ENCODE results near the gene POMT2.

POMT2 gene

DNA sequence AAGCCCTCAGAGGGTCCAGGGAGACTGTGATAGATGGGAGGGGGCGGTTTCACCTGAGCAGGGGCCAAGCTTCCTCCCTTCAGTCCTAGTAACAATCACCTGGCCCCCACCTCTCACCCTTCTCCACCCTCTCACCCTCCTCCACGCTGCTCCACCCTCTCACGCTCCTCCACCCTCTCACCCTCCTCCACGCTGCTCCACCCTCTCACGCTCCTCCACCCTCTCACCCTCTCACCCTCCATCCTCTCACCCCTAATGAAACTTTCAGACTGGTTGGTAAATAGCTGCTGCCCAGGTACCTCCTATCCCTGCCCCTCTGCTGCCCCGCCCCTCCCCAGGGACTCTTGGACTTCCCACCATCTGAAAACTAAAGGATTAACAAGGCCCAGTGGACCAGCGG is 83.9 kb downstream of the POMT2 start:
- no peak for DNase-seq

DNA sequence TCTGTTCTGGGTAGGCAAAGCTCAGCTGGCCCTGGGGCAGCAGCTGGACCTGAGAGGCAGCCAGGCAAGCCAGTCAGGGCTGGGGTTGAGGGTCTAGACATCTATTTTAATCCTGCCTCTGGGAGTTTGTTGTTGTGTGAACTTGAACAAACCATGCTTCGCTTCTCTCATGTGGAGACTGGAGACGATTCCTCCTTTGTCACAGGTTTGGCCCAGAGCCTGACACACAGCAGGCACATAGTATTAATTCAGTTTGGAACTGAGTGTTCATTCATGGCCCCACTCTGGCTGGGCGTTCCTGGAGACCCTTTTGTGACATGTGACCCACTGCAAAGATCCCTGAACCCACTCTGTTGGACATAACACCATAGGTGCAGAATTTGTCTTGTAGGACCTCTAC is 89.0 kb downstream of the POMT2 start:
- DNase-seq: no peak

DNA sequence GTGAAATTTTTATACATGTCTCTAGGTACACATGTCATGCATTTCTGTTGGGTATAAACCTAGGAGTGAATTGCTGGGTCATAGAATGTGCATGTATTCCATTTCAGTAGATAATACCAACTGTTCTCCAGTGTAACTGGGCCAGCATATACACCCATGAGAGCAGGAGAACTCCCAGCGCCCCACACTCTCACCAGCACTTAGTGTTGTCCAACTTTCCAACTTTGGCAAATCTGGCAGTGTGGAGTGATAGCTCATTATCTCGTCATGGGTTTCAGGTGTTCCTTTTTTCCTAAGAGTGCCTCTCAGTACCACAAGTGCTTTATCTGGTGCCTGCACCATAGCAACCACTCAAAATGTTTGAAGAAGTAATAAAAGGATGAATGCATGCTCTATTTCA is 89.8 kb downstream of the POMT2 start:
- DNase-seq: no peak

DNA sequence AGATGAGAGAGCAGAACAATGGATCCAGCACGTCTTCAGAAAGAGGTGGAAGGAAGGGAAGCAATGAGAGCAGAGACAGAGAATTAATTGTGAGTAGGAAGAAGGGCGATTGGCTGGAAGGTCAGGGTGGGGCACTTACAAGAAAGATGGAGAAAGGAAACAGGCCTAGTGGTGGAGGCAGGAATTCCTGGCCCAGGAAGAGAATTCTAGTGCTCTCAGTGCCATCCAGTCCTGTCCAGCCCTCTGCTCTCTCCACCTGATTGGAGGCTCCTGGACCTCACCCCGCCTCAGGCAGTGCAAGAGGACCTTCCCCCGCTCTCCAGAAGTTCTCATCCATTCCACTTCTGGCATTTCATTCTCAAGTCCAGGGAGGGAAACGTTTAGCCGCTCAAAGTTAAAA is 92.6 kb downstream of the POMT2 start:
- DNase-seq: no peak

DNA sequence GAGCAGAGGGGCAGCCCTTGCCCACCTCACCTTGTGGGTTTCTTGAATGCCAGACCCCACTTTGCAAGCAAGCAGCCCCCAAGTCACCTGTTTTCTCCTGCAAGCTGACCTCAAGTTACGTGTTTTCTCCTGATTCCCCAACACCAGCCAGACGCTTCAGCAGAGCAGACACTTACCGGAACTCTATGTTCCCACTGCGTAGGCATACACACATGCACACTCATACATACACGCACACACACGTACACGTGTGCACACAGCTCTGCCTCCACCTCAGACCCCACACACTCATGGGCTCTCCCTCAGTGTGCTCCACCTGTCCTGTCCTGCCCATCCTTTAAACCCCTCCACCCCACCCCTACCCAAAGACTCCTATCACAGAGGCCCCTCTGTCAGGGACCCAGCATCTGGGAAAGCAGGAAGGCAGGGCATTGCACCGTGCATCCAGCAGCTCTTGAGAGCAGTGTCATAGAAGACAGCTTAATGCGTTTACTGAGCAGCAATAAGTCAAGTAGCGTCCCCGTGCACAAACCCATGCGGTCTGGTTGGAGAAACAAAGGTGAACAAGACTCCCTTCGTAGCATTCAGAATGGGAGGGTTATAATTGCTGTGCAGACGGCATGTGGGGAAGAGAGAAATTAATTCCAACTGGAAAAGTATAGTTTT is 94.7 kb downstream of the POMT2 start:
- DNase-seq: no peak

DNA sequence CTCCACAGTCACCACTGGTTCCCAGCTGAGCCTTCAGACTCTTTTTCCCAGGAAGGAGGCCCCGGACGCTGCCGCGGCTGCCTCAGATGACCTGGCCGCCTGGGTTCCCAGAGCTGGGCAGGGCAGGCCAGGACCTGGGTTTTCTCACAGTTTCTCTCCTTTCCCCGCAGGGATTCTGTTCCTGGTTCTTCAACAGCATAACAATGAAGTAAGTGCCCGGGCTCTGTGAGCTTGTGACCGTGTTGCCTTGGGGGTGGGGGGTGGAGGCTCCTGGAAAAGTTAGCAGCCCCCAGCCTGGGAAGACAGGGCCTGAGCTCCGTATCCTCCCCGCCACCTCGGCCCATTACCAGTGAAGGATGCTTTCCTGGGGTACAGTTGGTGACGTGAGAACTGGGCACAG is 95.4 kb downstream of the POMT2 start:
- DNase-seq: no peak
